Keratinocyte (primary cell): ENCODE data around the gene UROD. TPM values are rescaled to one million over a fixed set of nuclear protein-coding genes. Genes with fewer than 3 reads are reported as not detected.

Experiments
- DNase-seq: peaks from one replicate; pipeline ENCODE4 v3.0.0-alpha.2; 2011; ENCODE audit warnings: low read depth, missing footprints, low spot score
- FAIRE-seq: peaks from 2 replicates; lab custom pipeline; 2011; peaks lifted over from hg19 to GRCh38; lab: Jason Lieb, UNC
- H2AFZ ChIP-seq: 2 replicates; pipeline ENCODE4 v1.6.0; 2012; ENCODE audit warnings: low read length, control low read depth, inconsistent platforms; ENCODE audit not compliant: control insufficient read depth
- H3K27ac ChIP-seq: 2 replicates; pipeline ENCODE4 v1.5.1; 2011; ENCODE audit warnings: low read length; ENCODE audit not compliant: control insufficient read depth, insufficient read depth
- H3K27me3 ChIP-seq: 3 replicates; pipeline ENCODE4 v1.6.0; 2011; ENCODE audit warnings: low read length; ENCODE audit not compliant: control insufficient read depth, insufficient read depth; ENCODE audit errors: extremely low read depth
- H3K36me3 ChIP-seq, 2 experiments: 2 replicates in 1 of 2; 3 replicates in 1 of 2; pipeline ENCODE4 v1.5.1; 2011; ENCODE audit warnings: low read length in 2 of 2, mild to moderate bottlenecking in 1 of 2; ENCODE audit not compliant: control insufficient read depth in 2 of 2, insufficient read depth in 2 of 2; ENCODE audit errors: extremely low read depth in 1 of 2
- H3K4me1 ChIP-seq: 3 replicates; pipeline ENCODE4 v1.5.1; 2011; ENCODE audit warnings: low read length; ENCODE audit not compliant: control insufficient read depth, insufficient read depth; ENCODE audit errors: extremely low read depth
- H3K4me2 ChIP-seq: 3 replicates; pipeline ENCODE4 v1.6.0; 2011; ENCODE audit warnings: low read depth, low read length; ENCODE audit not compliant: control insufficient read depth, insufficient read depth; ENCODE audit errors: extremely low read depth
- H3K4me3 ChIP-seq, 3 experiments: fragments of 200-600 bp in 1 of 3; sonication (generic) in 1 of 3; 2 replicates in 2 of 3; 3 replicates in 1 of 3; pipeline ENCODE4 v1.5.1; 2011 to 2016; ENCODE audit warnings: low read length in 3 of 3, mild to moderate bottlenecking in 3 of 3, control low read depth in 2 of 3, inconsistent platforms in 1 of 3, low read depth in 1 of 3, mixed read lengths in 1 of 3, mixed run types in 1 of 3, moderate library complexity in 1 of 3; ENCODE audit not compliant: control insufficient read depth in 2 of 3, insufficient read depth in 2 of 3; ENCODE audit errors: extremely low read depth in 1 of 3
- H3K79me2 ChIP-seq: 2 replicates; pipeline ENCODE4 v1.6.0; 2012; ENCODE audit warnings: low read length; ENCODE audit not compliant: control insufficient read depth, insufficient read depth
- H3K9ac ChIP-seq: 3 replicates; pipeline ENCODE4 v1.6.0; 2011; ENCODE audit warnings: low read length; ENCODE audit not compliant: control insufficient read depth, insufficient read depth; ENCODE audit errors: extremely low read depth
- H3K9me1 ChIP-seq: 3 replicates; pipeline ENCODE4 v1.6.0; 2011; ENCODE audit warnings: low read length; ENCODE audit not compliant: control insufficient read depth, insufficient read depth; ENCODE audit errors: extremely low read depth
- H3K9me3 ChIP-seq: 2 replicates; pipeline ENCODE4 v1.5.1; 2012; ENCODE audit warnings: low read depth, low read length; ENCODE audit not compliant: control insufficient read depth
- H4K20me1 ChIP-seq: 3 replicates; pipeline ENCODE4 v1.6.0; 2011; ENCODE audit warnings: low read length; ENCODE audit not compliant: control insufficient read depth, insufficient read depth; ENCODE audit errors: extremely low read depth
- EZH2 ChIP-seq: IDR thresholded peaks from one replicate; pipeline ENCODE4 v1.6.1; 2012; ENCODE audit warnings: inconsistent platforms, mild to moderate bottlenecking, low read length, moderate library complexity
- dilution Hi-C: fragments of 300-500 bp; cut with MboI; formaldehyde crosslinking; loops from one replicate; pipeline ENCODE4 v1.7.0; 2020; ENCODE audit warnings: low sequenced_read_pairs; ENCODE audit not compliant: extremely low pct_ligation_motif_present
- polyA plus RNA-seq, 5 experiments: library from polyadenylated mRNA; depleted of rRNA in 3 of 5; stranded (reverse) in 3 of 5; stranded (forward) in 1 of 5; unstranded in 1 of 5; fragments of >200 nt; gene quantifications; 1 replicate in 1 of 5; 2 replicates in 3 of 5; 3 replicates in 1 of 5; pipeline versions ENCODE4 v1.2.1 to v1.2.3, GENCODE V29; 2011 to 2012; ENCODE audit warnings: missing spikeins in 2 of 5, low read depth in 1 of 5, low replicate concordance in 1 of 5
- TF ChIP-seq, protein P1 (sequence below), 3 experiments: IDR thresholded peaks in 1 of 3; conservative IDR thresholded peaks in 1 of 3; optimal IDR thresholded peaks in 1 of 3; 2 replicates in 2 of 3; 3 replicates in 1 of 3; pipeline versions ENCODE3 to v1.5.1; 2011; ENCODE audit warnings: low read length in 3 of 3, mild to moderate bottlenecking in 3 of 3, moderate library complexity in 2 of 3, control low read depth in 1 of 3, inconsistent platforms in 1 of 3; ENCODE audit not compliant: insufficient read depth in 2 of 3; ENCODE audit errors: extremely low read depth in 1 of 3

Gene UROD
- polyA plus RNA-seq, 1 donor (not counting 4 experiments of a cell fraction or from before 2014, with no cell fraction given), result 157 TPM

DNA sequence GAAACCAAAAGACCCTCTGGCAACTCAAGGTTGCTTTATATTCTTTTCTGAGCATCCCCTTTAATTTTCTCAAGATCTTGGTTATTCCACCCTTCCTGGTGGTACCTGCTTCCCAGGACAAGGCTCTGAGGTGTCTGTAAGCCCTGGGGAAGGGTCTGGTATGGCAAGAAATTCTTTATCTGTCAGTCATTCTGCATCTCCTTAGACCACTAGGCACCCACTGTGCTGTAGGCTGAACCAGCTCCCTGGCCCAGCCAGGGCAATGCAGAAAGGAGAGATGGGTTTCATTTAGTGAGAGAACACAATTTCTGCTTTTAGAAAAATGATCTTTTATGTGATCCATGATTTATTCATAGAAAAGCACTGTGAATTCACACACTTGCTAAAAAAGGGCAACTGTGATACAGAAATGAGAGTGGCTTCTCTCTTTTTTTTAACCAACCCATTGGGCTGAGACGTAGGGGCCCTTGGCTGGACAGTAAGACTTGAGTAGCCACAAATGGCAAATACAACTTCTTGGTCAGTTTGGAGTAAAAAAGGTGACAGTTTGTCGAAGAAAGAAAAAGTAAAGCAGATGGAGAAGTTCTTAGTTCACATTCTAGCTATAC lies 4.1 kb downstream of the UROD start:
- Histone ChIP-seq H3K4me1 (peaks cover 18% of the 10 kb centered on the region), H3K79me2 (peaks cover 10% of the 10 kb centered on the region), H3K4me3 (no peak overlapping the region), H3K27ac (no peak overlapping the region), H3K9me1 (no peaks in the 10 kb centered on the region), H3K4me2 (no peak overlapping the region), H3K36me3 (peaks cover 10 to 11% of the 10 kb centered on the region in 2 experiments), H2AFZ (no peak overlapping the region), H3K9me3 (no peaks in the 10 kb centered on the region), H4K20me1 (no peaks in the 10 kb centered on the region), H3K9ac (no peak overlapping the region), H3K27me3 (no peaks in the 10 kb centered on the region)
- dilution Hi-C loops, result no loop called here
- FAIRE-seq (no peak), DNase-seq (no peak)
- TF ChIP-seq, protein P1, sequence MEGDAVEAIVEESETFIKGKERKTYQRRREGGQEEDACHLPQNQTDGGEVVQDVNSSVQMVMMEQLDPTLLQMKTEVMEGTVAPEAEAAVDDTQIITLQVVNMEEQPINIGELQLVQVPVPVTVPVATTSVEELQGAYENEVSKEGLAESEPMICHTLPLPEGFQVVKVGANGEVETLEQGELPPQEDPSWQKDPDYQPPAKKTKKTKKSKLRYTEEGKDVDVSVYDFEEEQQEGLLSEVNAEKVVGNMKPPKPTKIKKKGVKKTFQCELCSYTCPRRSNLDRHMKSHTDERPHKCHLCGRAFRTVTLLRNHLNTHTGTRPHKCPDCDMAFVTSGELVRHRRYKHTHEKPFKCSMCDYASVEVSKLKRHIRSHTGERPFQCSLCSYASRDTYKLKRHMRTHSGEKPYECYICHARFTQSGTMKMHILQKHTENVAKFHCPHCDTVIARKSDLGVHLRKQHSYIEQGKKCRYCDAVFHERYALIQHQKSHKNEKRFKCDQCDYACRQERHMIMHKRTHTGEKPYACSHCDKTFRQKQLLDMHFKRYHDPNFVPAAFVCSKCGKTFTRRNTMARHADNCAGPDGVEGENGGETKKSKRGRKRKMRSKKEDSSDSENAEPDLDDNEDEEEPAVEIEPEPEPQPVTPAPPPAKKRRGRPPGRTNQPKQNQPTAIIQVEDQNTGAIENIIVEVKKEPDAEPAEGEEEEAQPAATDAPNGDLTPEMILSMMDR (optimal IDR thresholded peaks at IDR 0.05 in 1 of 3, IDR thresholded peaks at IDR 0.05 in 1 of 3, conservative IDR thresholded peaks at IDR 0.05 in 1 of 3; ENCODE audit: extremely low read depth in 1 of 3, insufficient read depth in 2 of 3, low read length in 3 of 3), result no peak
- TF ChIP-seq EZH2, result no peak

DNA sequence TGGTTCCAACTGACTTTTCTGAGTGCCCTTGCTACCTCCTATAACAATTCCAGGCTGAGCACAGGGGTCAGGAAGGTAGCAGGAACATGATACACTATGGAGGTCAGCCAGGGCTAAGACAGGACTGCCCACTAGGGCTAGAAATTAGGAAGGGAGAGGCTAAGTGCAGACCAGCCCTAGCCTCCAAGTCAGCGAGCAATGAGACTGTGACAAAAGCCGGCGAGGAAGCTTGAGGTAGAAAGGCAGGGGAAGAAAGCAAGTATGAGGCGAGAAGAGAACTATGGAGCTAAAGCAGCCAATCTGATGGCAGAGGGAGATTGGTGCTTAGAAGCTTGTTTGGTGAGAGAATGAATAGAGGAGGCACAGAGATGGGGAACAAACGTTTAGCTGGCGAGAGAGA lies 4.7 kb downstream of the UROD start:
- DNase-seq, result no peak
- dilution Hi-C loops, result no loop called here

More for the DNA sequence above, 4.7 kb downstream of the UROD start:
- TF ChIP-seq, protein P1 (optimal IDR thresholded peaks at IDR 0.05 in 1 of 3, IDR thresholded peaks at IDR 0.05 in 1 of 3, conservative IDR thresholded peaks at IDR 0.05 in 1 of 3; ENCODE audit: extremely low read depth in 1 of 3, insufficient read depth in 2 of 3, low read length in 3 of 3), result no peak
- TF ChIP-seq EZH2, result no peak
- H3K4me3 ChIP-seq, result no peak overlapping the region
- peaks cover 10% of the 10 kb centered on the region for H3K79me2 ChIP-seq
- H2AFZ ChIP-seq, result no peak overlapping the region
- H3K27ac ChIP-seq, result no peak overlapping the region
- H3K4me2 ChIP-seq, result no peak overlapping the region
- FAIRE-seq, result no peak
- no peaks in the 10 kb centered on the region for H3K9me3 ChIP-seq
- no peaks in the 10 kb centered on the region for H3K9me1 ChIP-seq
- H3K36me3 ChIP-seq, result peaks cover 10 to 11% of the 10 kb centered on the region in 2 experiments
- no peak overlapping the region for H3K9ac ChIP-seq
- H4K20me1 ChIP-seq, result no peaks in the 10 kb centered on the region
- H3K4me1 ChIP-seq, result peaks cover 12% of the 10 kb centered on the region
- H3K27me3 ChIP-seq, result no peaks in the 10 kb centered on the region
